Calu3 (cell line): Measurements from ENCODE around the gene DYNLL1. TPM values are rescaled to one million over a fixed set of nuclear protein-coding genes. Genes with fewer than 3 reads are reported as not detected.
A peak's percentile ranks its signal among the peaks of the same experiment; 100 is the strongest.

ENCODE experiments used
- BruUV-seq: library from RNA; stranded (reverse); fragments of 400-500 nt; replicated peaks from 2 replicates; lab custom pipeline; 2021; lab: Mats Ljungman, UMichigan
- CTCF ChIA-PET: fragments of 300-600 bp; sonication (Branson Sonifier 250); formaldehyde crosslinking; loops from one replicate; lab custom pipeline; 2022; ENCODE audit warnings: antibody characterized with exemption; lab: Charles Lee
- DNase-seq: peaks from one replicate; pipeline ENCODE4 v3.0.0; 2022
- H3K27ac Mint-ChIP-seq: one replicate; pipeline ENCODE4 v1.8.0; 2022; ENCODE audit warnings: mixed read lengths; ENCODE audit not compliant: unreplicated experiment
- H3K27me3 Mint-ChIP-seq: one replicate; pipeline ENCODE4 v1.8.0; 2022; ENCODE audit warnings: mixed read lengths; ENCODE audit not compliant: unreplicated experiment
- H3K36me3 Mint-ChIP-seq: one replicate; pipeline ENCODE4 v1.8.0; 2022; ENCODE audit warnings: mild to moderate bottlenecking, moderate library complexity, mixed read lengths; ENCODE audit not compliant: insufficient read depth, unreplicated experiment
- H3K4me1 Mint-ChIP-seq: one replicate; pipeline ENCODE4 v1.8.0; 2022; ENCODE audit warnings: mild to moderate bottlenecking, low read depth, mixed read lengths; ENCODE audit not compliant: unreplicated experiment
- H3K4me3 Mint-ChIP-seq: one replicate; pipeline ENCODE4 v1.8.0; 2022; ENCODE audit warnings: mild to moderate bottlenecking, low read depth, moderate library complexity, mixed read lengths; ENCODE audit not compliant: unreplicated experiment
- H3K9me3 Mint-ChIP-seq: one replicate; pipeline ENCODE4 v1.8.0; 2022; ENCODE audit warnings: low read depth, mixed read lengths; ENCODE audit not compliant: unreplicated experiment
- CTCF ChIP-seq: fragments of 200-600 bp; IDR thresholded peaks from one replicate; pipeline ENCODE4 v1.8.0; 2022; ENCODE audit warnings: antibody characterized with exemption; ENCODE audit not compliant: unreplicated experiment
- intact Hi-C: fragments of 100-400 bp; cut with micrococcal nuclease; formaldehyde crosslinking; loops from one replicate; pipeline ENCODE4 v1.10.0; 2022; ENCODE audit not compliant: unreplicated experiment
- total RNA-seq: library from RNA; stranded (reverse); gene quantifications from 2 replicates; pipeline ENCODE4 v1.2.3, GENCODE V29; 2022

Gene DYNLL1
- total RNA-seq, 1 experiment from 2014 or later: 419 TPM

GRCh38 chr12:120534703-120535655, 39.1 kb downstream of the DYNLL1 start:
- CTCF ChIA-PET: interaction anchor here (0.6 to 0.7 kb wide), 4 partner anchors 35 to 183 kb away, joined by 4 to 15 read pairs (median 4); no protein-coding TSS in a partner anchor
- no peak for TF ChIP-seq CTCF
- no peaks in the 10 kb centered on the region for H3K9me3 Mint-ChIP-seq
- H3K27me3 Mint-ChIP-seq: no peaks in the 10 kb centered on the region
- peak overlapping the region; percentile 96 for H3K27ac Mint-ChIP-seq
- intact Hi-C loops: loop anchor here (5.0 kb wide), 1 partner anchor 38 kb away; the partner anchor contains the start of gene DYNLL1
- BruUV-seq: TSS peak; percentile 43
- H3K4me1 Mint-ChIP-seq: peaks cover 21% of the 10 kb centered on the region
- H3K36me3 Mint-ChIP-seq: peaks cover 39% of the 10 kb centered on the region
- peak; percentile 67 for DNase-seq
- H3K4me3 Mint-ChIP-seq: peak overlapping the region; percentile 98

- intact Hi-C loops: loop anchor here (5.0 kb wide), 1 partner anchor 39 kb away; the partner anchor contains the start of gene DYNLL1
- peaks cover 21% of the 10 kb centered on the region for H3K4me1 Mint-ChIP-seq
- no peaks in the 10 kb centered on the region for H3K9me3 Mint-ChIP-seq
- peak overlapping the region; percentile 98 for H3K4me3 Mint-ChIP-seq
- H3K36me3 Mint-ChIP-seq: peaks cover 36% of the 10 kb centered on the region
- CTCF ChIA-PET: interaction anchor here (0.6 to 0.8 kb wide), 2 partner anchors 39 to 313 kb away, joined by 3 read pairs; no protein-coding TSS in a partner anchor
- no peak for TF ChIP-seq CTCF
- BruUV-seq: no TSS peak
- no peaks in the 10 kb centered on the region for H3K27me3 Mint-ChIP-seq
- H3K27ac Mint-ChIP-seq: peak overlapping the region; percentile 96
- peak; percentile 20 for DNase-seq
Measured at GRCh38 chr12:120536064-120536791, 40.3 kb downstream of the DYNLL1 start.

- BruUV-seq: no TSS peak
- peak overlapping the region; percentile 98 for H3K4me3 Mint-ChIP-seq
- no peaks in the 10 kb centered on the region for H3K27me3 Mint-ChIP-seq
- H3K36me3 Mint-ChIP-seq: peaks cover 36% of the 10 kb centered on the region
- no peaks in the 10 kb centered on the region for H3K9me3 Mint-ChIP-seq
- H3K27ac Mint-ChIP-seq: peak overlapping the region; percentile 55
- no peak for TF ChIP-seq CTCF
- intact Hi-C loops: loop anchor here (5.0 kb wide), 1 partner anchor 41 kb away; the partner anchor contains the start of gene DYNLL1
- no peak for DNase-seq
- H3K4me1 Mint-ChIP-seq: peaks cover 21% of the 10 kb centered on the region
- CTCF ChIA-PET: interaction anchor here (0.5 to 1.3 kb wide), 4 partner anchors 9 to 314 kb away, joined by 3 to 5 read pairs (median 4); partner anchors contain the start of genes COQ5 and POP5
Measured at GRCh38 chr12:120537856-120538220, 41.9 kb downstream of the DYNLL1 start.
